Dedifferentiated amniotic fluid mesenchymal stem cell (primary cell): ENCODE results near the gene MND1.
"Not testable (repeated sequence)": the region's sequence is repeated elsewhere in the genome, so short reads cannot be mapped to it uniquely, and the experiment has no call there.

Source experiments
- DNase-seq: peaks from one replicate; pipeline ENCODE4 v3.0.0-alpha.2; 2016; ENCODE audit errors: extremely low spot score

MND1 gene

DNA sequence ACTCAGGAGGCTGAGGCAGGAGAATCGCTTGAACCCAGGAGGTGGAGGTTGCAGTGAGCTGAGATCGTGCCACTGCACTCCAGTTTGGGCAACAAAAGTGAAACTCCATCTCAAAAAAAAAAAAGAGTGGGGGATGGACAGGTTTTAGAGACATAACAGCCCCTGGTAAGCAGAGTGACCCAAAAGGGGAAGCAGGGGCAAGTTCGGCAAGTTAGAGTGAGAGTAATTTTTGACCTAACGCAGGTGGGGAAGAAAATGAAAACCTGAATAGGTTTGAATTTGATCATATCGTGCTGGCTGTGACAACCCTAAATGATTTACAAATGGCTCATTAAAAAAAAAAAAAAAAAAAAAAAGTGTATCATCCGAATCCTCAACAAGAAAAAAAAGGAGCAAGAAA, 96.0 kb downstream of the MND1 start:
- DNase-seq: no peak

DNA sequence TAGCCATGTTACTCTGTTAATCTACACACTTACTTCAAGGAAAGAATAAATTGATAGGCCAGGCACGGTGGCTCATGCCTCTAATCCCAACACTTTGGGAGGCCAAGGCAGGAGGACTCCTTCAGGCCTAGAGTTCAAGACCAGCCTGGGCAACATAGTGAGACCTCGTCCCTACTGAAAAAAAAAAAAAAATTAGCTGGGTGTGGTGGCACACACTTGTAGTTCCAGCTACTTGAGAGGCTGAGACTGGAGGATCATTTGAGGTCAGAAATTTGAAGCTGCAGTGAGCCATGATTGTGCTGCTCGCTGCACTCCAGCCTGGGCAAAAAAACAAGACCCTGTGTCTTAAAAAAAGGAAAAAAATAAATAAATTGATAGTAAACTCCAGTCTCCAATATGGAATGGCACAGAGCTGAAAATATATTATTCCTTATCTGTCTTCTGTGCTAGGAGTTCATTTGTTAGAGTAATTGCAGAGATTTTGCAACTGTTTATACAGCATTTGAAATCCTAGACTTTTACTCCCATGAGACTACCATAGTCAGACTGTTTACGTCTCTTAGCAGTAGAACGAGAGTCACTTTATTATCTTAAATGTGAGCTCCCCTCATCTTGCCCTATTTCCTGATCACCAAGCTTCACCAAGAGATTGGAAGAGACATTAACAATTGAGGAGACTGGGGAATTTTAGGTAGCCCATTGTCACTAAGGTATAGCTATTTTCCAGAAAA, 102.9 kb downstream of the MND1 start:
- peak; percentile 70 for DNase-seq

DNA sequence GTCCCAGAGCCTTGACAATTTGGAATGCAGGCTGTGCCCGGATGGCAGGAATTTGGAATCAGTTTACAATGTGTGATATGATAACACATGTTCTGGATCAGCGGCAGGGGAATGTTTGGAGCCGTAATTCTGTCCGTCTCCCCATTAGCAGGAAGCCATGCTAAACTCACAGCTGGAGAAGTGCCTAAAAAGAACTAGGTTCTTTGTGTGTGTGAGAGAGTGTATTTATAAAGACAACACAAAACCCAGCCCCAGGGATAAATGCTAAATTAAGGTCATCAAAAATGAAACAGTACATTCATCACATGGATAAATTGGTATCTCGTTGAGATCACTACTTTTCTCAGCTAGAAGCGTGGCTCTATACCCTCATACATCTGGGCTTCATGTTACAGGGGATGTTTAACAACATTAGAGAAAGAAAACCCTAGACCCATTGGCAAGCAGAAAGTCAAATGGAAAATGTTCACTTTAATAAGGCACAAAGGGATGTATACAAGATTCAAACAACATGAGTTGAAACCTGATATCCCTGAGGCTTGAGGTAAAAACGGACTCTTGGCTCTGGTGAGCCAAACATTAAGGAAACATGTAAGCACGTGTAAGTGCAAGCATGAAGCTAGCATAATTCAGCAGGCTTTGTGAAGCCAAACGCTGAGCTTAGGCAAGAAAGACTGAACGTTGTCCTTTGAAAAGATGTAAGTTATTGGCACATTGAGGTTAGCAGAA, 103.7 kb downstream of the MND1 start:
- peak; percentile 49 for DNase-seq

DNA sequence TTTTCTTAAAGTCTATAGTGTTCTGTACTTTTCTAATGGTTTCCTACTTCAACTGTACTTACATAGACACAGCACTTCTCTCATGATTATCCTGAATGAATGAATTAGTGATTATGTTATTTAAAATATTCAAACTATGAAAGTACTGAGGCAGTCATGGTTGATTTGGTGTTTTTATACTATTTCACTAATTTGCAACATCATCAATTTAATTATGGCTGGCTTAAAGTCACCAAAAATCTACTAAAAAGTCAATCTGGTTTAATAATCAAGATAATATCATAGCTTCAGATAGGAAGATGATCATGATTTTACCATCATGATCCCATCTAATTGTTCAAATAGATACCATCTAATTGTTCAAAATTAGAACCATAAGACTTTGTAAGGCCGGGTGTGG, 104.8 kb downstream of the MND1 start:
- DNase-seq: no peak

DNA sequence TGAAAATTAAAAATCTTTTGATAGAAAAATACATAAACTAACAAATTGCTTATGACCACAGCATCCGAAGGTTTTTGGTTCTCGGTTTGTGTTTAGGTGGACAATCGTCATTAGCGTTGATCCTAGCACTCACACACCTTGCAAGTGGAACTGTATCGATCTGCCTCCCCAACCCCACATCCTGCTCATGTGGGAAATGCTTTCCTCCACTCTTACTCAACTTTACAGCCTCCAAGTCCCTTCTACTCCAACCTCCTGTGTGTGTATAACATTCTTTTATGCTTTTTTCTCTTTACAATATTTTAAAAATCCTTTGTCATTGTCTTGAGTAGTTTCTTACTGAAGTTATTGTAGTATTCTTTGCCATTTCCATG, 106.0 kb downstream of the MND1 start:
- DNase-seq: no peak

DNA sequence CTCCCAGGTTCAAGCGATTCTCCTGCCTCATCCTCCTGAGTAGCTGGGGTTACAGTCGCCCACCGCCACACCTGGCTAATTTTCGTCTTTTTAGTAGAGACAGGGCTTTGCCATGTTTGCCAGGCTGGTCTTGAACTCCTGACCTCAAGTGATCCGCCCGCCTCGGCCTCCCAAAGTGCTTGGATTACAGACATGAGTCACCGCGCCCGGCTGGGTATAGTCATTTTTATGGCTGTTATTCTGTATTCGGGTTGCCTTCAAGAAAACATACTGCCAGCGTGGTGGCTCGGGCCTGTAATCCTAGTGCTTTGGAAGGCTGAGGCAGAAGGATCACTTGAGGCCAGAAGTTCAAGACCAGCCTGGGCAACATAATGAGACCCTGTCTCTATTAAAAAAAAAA, 106.7 kb downstream of the MND1 start:
- DNase-seq: not testable (repeated sequence)

DNA sequence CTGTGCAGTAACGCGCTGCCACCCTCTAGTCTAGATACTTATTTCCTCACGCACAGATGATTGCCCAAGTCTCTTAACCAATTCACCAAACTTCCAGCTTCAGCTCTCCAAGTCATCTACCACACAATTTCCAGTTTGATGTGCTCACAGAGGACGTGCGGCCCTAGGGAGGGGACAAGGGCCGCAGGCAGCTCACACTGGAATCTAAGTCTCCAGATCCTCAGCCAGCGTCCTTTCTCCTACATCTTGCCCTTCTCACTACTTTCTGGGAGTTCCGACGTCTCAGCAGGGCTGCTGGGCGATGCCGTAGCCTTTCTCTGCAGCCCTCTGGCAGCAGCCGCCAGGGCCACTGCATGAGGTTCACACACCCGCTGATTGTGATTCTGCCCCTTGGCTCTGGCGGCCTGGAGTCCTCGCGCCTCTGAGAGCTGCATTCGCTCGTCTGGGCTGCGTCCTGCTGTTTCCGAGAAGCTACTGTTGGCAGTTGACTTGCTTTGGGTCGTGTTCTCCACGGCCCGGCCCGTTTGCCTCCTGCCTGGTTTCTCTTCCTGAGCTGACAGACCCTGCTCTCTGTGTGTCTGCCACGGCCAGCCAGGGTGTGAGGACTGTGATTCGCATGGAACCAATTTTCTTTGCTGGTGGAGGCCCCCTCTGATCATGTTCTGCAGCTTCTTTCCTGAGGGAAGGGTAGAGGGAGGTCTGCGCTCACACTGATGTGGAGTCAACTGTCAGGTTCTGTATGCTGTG, 107.6 kb downstream of the MND1 start:
- DNase-seq: no peak

DNA sequence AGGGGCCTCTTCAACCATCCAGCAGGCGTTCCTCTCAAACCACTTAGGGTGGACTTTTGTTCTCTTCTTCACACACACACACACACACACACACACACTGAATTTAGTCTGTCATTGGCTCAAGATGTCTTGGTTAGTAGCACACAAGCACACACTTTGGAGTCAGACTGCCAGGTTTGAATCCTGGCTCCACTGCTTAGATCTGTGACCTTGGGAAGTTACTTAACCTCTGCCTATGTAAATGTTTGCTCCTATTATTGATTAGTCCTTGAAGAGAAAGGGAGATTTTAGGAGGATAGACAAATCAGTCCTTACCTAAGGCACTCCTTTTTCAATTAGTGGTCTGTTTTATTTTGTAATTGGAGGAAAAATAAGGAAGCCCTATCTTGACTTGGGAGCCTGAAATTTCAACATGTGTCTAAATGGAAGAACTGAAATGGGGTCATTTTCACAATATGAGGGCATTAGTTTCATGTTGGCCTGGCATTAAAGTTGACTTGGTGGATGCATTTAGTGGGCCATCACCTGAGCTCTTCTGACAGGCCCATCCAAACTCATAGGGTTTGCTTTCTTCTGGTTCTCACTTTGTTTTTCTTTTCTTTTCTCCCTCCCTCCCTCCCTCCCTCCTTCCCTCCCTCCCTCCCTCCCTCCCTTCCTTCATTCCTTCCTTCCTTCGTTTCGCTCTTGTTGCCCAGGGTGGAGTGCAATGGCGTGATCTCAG, 108.3 kb downstream of the MND1 start:
- no peak for DNase-seq

DNA sequence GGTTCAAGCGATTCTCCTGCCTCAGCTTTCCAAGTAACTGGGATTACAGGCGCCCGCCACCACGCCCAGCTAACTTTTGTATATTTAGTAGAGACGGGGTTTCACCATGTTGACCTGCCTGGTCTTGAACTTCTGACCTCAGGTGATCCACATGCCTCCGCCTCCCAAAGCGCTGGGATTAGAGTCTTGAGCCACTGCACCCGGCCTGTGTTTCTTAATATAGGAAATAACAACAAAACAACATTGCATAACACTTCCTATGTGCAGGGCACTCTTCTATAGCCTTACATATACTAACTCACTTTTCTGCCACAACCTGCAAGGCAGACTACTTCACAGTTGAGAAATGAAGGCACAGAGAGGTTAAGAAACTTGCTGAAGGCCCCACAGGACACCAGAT, 108.9 kb downstream of the MND1 start:
- no peak for DNase-seq

DNA sequence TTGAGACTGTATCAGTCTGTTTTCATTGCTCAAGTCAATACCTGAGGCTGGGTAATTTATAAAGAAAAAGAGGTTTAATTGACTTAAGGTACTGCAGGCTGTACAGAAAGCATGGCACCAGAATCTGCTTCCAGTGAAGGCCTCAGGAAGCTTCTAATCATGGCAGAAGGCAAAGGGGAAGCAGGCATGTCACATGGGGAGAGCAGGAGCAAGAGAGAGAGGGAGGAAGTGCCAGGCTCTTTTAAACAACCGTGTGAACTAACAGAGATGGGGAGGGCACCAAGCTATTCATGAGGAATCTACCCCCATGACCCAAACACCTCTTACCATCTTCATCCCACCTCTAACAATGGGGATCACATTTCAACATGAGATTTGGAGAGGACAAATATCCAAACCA, 114.5 kb downstream of the MND1 start:
- no peak for DNase-seq

DNA sequence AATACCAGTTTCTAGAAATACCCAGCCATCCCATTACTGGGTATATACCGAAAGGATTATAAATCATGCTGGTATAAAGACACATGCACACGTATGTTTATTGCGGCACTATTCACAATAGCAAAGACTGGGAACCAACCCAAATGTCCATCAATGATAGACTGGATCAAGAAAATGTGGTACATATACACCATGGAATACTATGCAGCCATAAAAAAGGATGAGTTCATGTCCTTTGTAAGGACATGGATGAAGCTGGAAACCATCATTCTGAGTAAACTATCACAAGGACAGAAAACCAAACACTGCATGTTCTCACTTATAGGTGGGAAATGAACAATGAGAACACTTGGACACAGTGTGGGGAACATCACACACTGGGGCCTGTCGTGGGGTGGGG, 117.1 kb downstream of the MND1 start:
- not testable (repeated sequence) for DNase-seq

DNA sequence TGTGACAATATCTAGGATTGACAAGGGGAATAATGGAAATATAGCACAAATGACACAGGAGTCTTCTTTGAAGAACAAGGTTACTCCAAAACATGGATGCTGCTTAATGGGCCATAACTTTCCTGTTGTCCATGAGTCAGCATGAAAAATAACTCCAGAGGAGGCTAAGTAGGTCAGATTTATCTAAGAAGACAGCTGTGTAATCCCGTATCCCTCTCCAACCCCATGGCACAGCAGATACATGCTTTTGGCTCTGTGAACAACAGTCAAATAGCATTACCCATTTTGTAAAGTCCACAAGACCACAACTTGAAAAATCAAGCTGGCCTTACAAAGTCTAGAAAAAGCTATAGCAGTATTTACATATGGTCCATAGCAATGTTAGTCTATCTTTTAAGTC, 119.6 kb downstream of the MND1 start:
- DNase-seq: no peak
